Activated CD4-positive, alpha-beta T cell treated with anti-CD3 and anti-CD28 coated beads for 36 hours (primary cell): ENCODE measurements around the gene PEX7. TPM values are rescaled to one million over a fixed set of nuclear protein-coding genes. Genes with fewer than 3 reads are reported as not detected.
A peak's percentile ranks its signal among the peaks of the same experiment; 100 is the strongest.
"Not testable (repeated sequence)": the region's sequence is repeated elsewhere in the genome, so short reads cannot be mapped to it uniquely, and the experiment has no call there.

Source experiments
- ATAC-seq: fragments of 200-7000 bp; cut with Tn5 transposase; one replicate; pipeline ENCODE4 v1.10.0; 2021; ENCODE audit warnings: mild to moderate bottlenecking, moderate library complexity
- CTCF ChIA-PET: fragments of 350-600 bp; sonication (Branson Sonifier 250); formaldehyde crosslinking; loops from one replicate; lab custom pipeline; 2021; ENCODE audit warnings: antibody characterized with exemption; lab: Charles Lee
- POLR2A ChIA-PET: fragments of 350-600 bp; sonication (Branson Sonifier 250); formaldehyde crosslinking; loops from one replicate; lab custom pipeline; 2021; ENCODE audit warnings: antibody characterized with exemption, inconsistent platforms; lab: Charles Lee
- DNase-seq: peaks from one replicate; pipeline ENCODE4 v3.0.0-alpha.2; 2020
- H3K27ac Mint-ChIP-seq: one replicate; pipeline ENCODE4 v1.8.0; 2021; ENCODE audit warnings: mixed read lengths
- H3K27me3 Mint-ChIP-seq: one replicate; pipeline ENCODE4 v1.8.0; 2021; ENCODE audit warnings: mixed read lengths
- H3K36me3 Mint-ChIP-seq: one replicate; pipeline ENCODE4 v1.8.0; 2021; ENCODE audit warnings: low read depth, mixed read lengths
- H3K4me1 Mint-ChIP-seq: one replicate; pipeline ENCODE4 v1.8.0; 2021; ENCODE audit warnings: mixed read lengths
- H3K4me3 Mint-ChIP-seq: one replicate; pipeline ENCODE4 v1.8.0; 2021; ENCODE audit warnings: mild to moderate bottlenecking, moderate library complexity, mixed read lengths
- H3K9me3 Mint-ChIP-seq: one replicate; pipeline ENCODE4 v1.8.0; 2021; ENCODE audit warnings: low read depth, mixed read lengths
- intact Hi-C, 2 experiments: fragments of 100-400 bp; cut with DNase I in 1 of 2; cut with micrococcal nuclease in 1 of 2; formaldehyde crosslinking; loops; one replicate each; pipeline versions ENCODE4 v1.14.2 to v1.15.1; 2022 to 2024; cut with DNase I, micrococcal nuclease
- total RNA-seq, 2 experiments: library from RNA; stranded (reverse); gene quantifications; one replicate each; pipeline ENCODE4 v1.2.3, GENCODE V29; 2021

Gene PEX7
- total RNA-seq, 2 experiments from 2014 or later: 3.6 to 4.9 TPM

DNA sequence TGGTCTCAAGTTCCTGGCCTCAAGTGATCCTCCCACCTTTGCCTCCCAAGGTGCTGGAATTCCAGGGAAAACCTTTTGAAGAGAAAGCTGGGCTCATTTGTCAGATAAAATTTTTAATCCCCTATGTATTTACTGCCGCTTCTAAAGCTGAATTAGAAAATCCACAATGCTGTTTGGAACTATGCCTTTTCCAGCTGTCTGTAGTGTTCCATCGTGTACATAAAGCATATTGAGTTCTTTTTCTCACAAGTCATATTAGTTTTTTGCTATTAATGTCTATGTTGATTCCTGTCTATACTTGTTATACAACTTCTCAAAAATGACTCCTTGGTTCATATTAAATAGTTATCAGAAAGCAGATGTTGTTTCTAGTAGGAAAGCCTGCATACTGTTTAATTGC, 47.1 kb downstream of the PEX7 start:
- no peak overlapping the region for H3K4me3 Mint-ChIP-seq
- no peak for DNase-seq
- ChIA-PET POLR2A (no interaction called here), CTCF (no interaction called here)
- no peak for ATAC-seq
- H3K9me3 Mint-ChIP-seq: peaks cover 11% of the 10 kb centered on the region
- H3K4me1 Mint-ChIP-seq: no peaks in the 10 kb centered on the region
- intact Hi-C loops: no loop called here
- H3K36me3 Mint-ChIP-seq: peaks cover 35% of the 10 kb centered on the region
- H3K27ac Mint-ChIP-seq: no peak overlapping the region
- no peaks in the 10 kb centered on the region for H3K27me3 Mint-ChIP-seq

- Mint-ChIP-seq H3K4me1 (no peaks in the 10 kb centered on the region), H3K36me3 (peaks cover 42% of the 10 kb centered on the region), H3K4me3 (no peak overlapping the region), H3K27me3 (no peaks in the 10 kb centered on the region), H3K9me3 (peaks cover 13% of the 10 kb centered on the region), H3K27ac (no peak overlapping the region)
- POLR2A ChIA-PET: no interaction called here
- CTCF ChIA-PET: no interaction called here
- DNase-seq (no peak), ATAC-seq (no peak)
- intact Hi-C loops: no loop called here
Observed at GRCh38 chr6:136873748-136874147, 51.4 kb downstream of the PEX7 start.

GRCh38 chr6:136876469-136876868, 54.1 kb downstream of the PEX7 start:
- ATAC-seq, H3K27me3 Mint-ChIP-seq, H3K4me3 Mint-ChIP-seq, DNase-seq, CTCF ChIA-PET, H3K4me1 Mint-ChIP-seq, intact Hi-C loops, H3K27ac Mint-ChIP-seq, POLR2A ChIA-PET: not testable (repeated sequence)
- Mint-ChIP-seq H3K36me3 (peaks cover 34% of the 10 kb centered on the region), H3K9me3 (peaks cover 13% of the 10 kb centered on the region)

DNA sequence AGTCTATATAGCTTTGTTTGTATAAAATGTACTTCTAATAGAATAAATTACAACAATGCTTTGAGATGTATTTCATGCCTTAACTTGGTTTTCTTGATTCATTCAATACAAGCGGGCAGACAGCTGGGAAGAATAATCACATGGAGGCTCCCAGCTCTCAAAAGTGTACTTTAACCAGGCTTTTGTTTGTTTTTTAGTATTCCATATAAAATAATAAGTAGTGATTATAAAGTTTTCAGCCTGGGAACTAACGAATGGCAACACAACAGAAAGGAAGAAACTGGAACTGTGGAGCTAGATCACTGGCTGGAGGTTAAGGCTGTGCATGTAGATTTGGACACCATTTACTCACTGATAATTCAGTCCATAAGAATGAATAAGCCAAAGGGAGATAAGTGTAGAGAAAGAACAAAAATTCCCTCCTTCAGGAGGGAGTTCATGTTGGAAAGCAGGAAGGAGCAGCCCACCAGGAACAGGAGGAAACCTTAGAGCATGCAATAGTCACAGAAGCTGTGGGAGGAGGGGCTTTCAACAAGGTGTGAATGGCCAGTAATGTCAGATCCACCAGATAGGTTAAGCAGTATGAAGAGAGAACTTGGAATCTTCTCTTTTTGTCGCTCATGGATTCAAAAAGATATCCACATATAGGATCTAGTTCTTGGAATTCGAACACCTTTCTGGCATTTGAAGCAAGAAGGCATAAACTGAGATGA, 58.5 kb downstream of the PEX7 start:
- Mint-ChIP-seq H3K4me1 (peaks cover under 1% of the 10 kb centered on the region), H3K27me3 (no peaks in the 10 kb centered on the region), H3K4me3 (no peak overlapping the region), H3K9me3 (no peaks in the 10 kb centered on the region), H3K27ac (no peak overlapping the region), H3K36me3 (peaks cover 10% of the 10 kb centered on the region)
- ATAC-seq: no peak
- CTCF ChIA-PET: interaction anchor here (1.6 kb wide), 1 partner anchor 9 kb away, joined by 5 read pairs; no protein-coding TSS in a partner anchor
- POLR2A ChIA-PET: no interaction called here
- DNase-seq: no peak
- intact Hi-C loops: no loop called here

GRCh38 chr6:136886091-136886490, 63.7 kb downstream of the PEX7 start:
- Mint-ChIP-seq H3K27me3 (no peaks in the 10 kb centered on the region), H3K4me3 (no peak overlapping the region), H3K27ac (no peak overlapping the region), H3K36me3 (peaks cover 2% of the 10 kb centered on the region), H3K9me3 (no peaks in the 10 kb centered on the region), H3K4me1 (peaks cover 5% of the 10 kb centered on the region)
- ATAC-seq (peak; percentile 61), DNase-seq (no peak)
- intact Hi-C loops: no loop called here
- POLR2A ChIA-PET: no interaction called here
- CTCF ChIA-PET: interaction anchor here (0.6 to 1.1 kb wide), 2 partner anchors 14 to 242 kb away, joined by 4 read pairs; no protein-coding TSS in a partner anchor

- POLR2A ChIA-PET: no interaction called here
- ATAC-seq (no peak), DNase-seq (no peak)
- Mint-ChIP-seq H3K27me3 (no peaks in the 10 kb centered on the region), H3K27ac (no peak overlapping the region), H3K36me3 (peaks cover 9% of the 10 kb centered on the region), H3K4me3 (no peak overlapping the region), H3K4me1 (peaks cover 5% of the 10 kb centered on the region), H3K9me3 (no peaks in the 10 kb centered on the region)
- intact Hi-C loops: no loop called here
- CTCF ChIA-PET: interaction anchor here (1.3 kb wide), 2 partner anchors 12 to 244 kb away, joined by 3 to 7 read pairs; no protein-coding TSS in a partner anchor
Observed at GRCh38 chr6:136887953-136888352, 65.6 kb downstream of the PEX7 start.

DNA sequence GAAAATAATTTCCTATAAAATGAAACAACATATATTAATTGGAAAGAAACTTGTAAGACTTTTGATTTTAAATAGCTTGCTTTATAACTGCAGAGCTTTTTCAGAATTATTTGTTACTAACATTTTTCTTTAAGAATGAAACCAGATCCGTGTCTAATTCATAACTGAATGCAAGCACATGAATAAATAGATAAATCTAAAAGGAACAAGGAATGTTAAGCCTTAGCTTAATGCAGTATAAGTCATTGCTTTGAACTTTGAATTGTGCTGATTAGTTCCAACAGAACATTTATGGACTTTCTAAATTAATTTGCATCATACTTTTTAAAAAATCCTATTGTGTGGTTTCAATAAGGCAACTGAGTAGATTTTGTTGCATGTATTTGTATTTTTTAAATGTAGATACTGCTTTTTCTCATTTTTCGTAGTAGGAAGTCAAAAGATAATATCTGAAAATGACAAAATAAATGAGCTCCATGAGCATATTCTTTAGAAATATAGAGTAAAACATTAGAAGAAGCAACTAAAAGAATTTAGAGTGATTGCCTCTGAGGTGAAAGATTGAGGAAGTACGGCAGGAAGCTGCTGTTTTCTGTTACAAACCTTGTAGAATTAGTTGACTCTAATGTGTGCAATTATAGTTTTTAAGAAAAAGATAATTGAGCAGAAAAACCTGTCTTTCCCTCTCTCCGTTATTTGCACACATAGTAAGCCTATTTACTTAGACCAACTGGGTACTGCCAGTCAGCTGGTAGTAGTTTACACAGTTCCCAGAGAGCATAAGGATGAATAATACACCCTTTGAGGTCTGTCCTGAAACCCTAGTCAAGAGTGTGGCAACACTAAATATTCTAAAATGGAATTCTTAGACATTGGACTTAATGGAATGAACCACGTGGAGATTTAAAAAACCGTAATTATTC, 67.1 kb downstream of the PEX7 start:
- H3K27me3 Mint-ChIP-seq: no peaks in the 10 kb centered on the region
- peaks cover 13% of the 10 kb centered on the region for H3K36me3 Mint-ChIP-seq
- no peak for ATAC-seq
- H3K4me3 Mint-ChIP-seq: no peak overlapping the region
- intact Hi-C loops: no loop called here
- H3K9me3 Mint-ChIP-seq: no peaks in the 10 kb centered on the region
- no peak for DNase-seq
- ChIA-PET POLR2A (no interaction called here), CTCF (interaction anchor here (1.3 kb wide), 1 partner anchor 9 kb away, joined by 5 read pairs; no protein-coding TSS in a partner anchor)
- H3K4me1 Mint-ChIP-seq: peaks cover 5% of the 10 kb centered on the region
- no peak overlapping the region for H3K27ac Mint-ChIP-seq

GRCh38 chr6:136890194-136890839, 67.9 kb downstream of the PEX7 start:
- Mint-ChIP-seq H3K27ac (no peak overlapping the region), H3K4me3 (no peak overlapping the region), H3K9me3 (no peaks in the 10 kb centered on the region), H3K27me3 (no peaks in the 10 kb centered on the region), H3K36me3 (peaks cover 13% of the 10 kb centered on the region), H3K4me1 (peaks cover 5% of the 10 kb centered on the region)
- intact Hi-C loops: no loop called here
- CTCF ChIA-PET: interaction anchor here (0.5 to 1.3 kb wide), 2 partner anchors 10 to 65 kb away, joined by 4 to 5 read pairs; no protein-coding TSS in a partner anchor
- POLR2A ChIA-PET: no interaction called here
- no peak for ATAC-seq
- DNase-seq: no peak

- Mint-ChIP-seq H3K27ac (no peak overlapping the region), H3K27me3 (no peaks in the 10 kb centered on the region), H3K9me3 (no peaks in the 10 kb centered on the region), H3K36me3 (peaks cover 13% of the 10 kb centered on the region), H3K4me1 (peaks cover 4% of the 10 kb centered on the region), H3K4me3 (no peak overlapping the region)
- CTCF ChIA-PET: interaction anchor here (0.5 kb wide), 1 partner anchor 66 kb away, joined by 4 read pairs; no protein-coding TSS in a partner anchor
- POLR2A ChIA-PET: no interaction called here
- no peak for ATAC-seq
- intact Hi-C loops: no loop called here
- DNase-seq: no peak
Observed at GRCh38 chr6:136890986-136891385, 68.6 kb downstream of the PEX7 start.

GRCh38 chr6:136893187-136893586, 70.8 kb downstream of the PEX7 start:
- intact Hi-C loops: no loop called here
- Mint-ChIP-seq H3K4me1 (no peaks in the 10 kb centered on the region), H3K27ac (no peak overlapping the region), H3K4me3 (no peak overlapping the region), H3K27me3 (no peaks in the 10 kb centered on the region), H3K9me3 (no peaks in the 10 kb centered on the region), H3K36me3 (peaks cover 13% of the 10 kb centered on the region)
- POLR2A ChIA-PET: no interaction called here
- no peak for ATAC-seq
- DNase-seq: no peak
- CTCF ChIA-PET: interaction anchor here (1.0 kb wide), 1 partner anchor 27 kb away, joined by 3 read pairs; no protein-coding TSS in a partner anchor

DNA sequence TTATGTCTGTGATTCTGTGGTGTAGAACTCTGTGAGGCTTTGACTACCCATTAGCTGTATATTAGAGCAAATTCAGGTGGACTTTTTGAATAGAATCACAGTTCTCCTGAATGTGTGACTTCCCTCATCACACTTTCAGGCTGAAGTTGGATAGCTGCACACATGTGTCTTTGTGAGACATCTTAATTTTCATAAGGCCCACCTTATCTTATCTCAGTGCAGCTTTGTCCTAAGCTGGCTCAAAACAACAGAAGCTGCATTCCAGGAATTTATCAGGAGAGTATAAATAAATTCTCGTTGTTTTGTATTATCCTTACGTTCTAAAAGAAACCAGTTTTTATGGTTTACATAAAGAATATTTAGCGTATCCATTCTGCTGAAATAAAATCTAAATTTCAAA, 73.5 kb downstream of the PEX7 start:
- H3K36me3 Mint-ChIP-seq: peaks cover 24% of the 10 kb centered on the region
- H3K9me3 Mint-ChIP-seq: no peaks in the 10 kb centered on the region
- ChIA-PET POLR2A (no interaction called here), CTCF (interaction anchor here (0.7 to 0.8 kb wide), 3 partner anchors 29 to 1074 kb away, joined by 3 read pairs; no protein-coding TSS in a partner anchor)
- H3K4me3 Mint-ChIP-seq: no peak overlapping the region
- H3K4me1 Mint-ChIP-seq: no peaks in the 10 kb centered on the region
- ATAC-seq (no peak), DNase-seq (no peak)
- no peaks in the 10 kb centered on the region for H3K27me3 Mint-ChIP-seq
- intact Hi-C loops: no loop called here
- H3K27ac Mint-ChIP-seq: no peak overlapping the region
